Measurements from ENCODE around the gene PPP1R11.

- TF ChIP-seq FOXK1 (CRISPR knock-in tag; IDR thresholded peaks at IDR 0.05; ENCODE audit: borderline replicate concordance): no peak
- TF ChIP-seq ZNF3 (CRISPR knock-in tag; IDR thresholded peaks at IDR 0.05): no peak
- TF ChIP-seq MEF2A (IDR thresholded peaks at IDR 0.05; ENCODE audit: control insufficient read depth, low read depth, low read length): no peak
- TF ChIP-seq HDGF (IDR thresholded peaks at IDR 0.05): no peak
Observed at GRCh38 chr6:30102414-30102969, 35.5 kb downstream of the PPP1R11 start.
